ENCODE results near the gene CAGE1. TPM values are rescaled to one million over a fixed set of nuclear protein-coding genes. Genes with fewer than 3 reads are reported as not detected.

The CAGE1 gene
- total RNA-seq, 1 donor from 2014 or later = not detected

- no peak overlapping the region for H3K27ac Mint-ChIP-seq
- H3K36me3 Mint-ChIP-seq (ENCODE audit: insufficient read depth) = peaks cover 21% of the 10 kb centered on the region
- H3K27me3 Mint-ChIP-seq = no peaks in the 10 kb centered on the region
- H3K4me1 Mint-ChIP-seq (ENCODE audit: low read depth) = no peaks in the 10 kb centered on the region
- no peak overlapping the region for H3K4me3 Mint-ChIP-seq (ENCODE audit: low read depth)
- no peak for DNase-seq (ENCODE audit: low spot score, unreplicated experiment)
- H3K9me3 Mint-ChIP-seq (ENCODE audit: low read depth) = no peaks in the 10 kb centered on the region
- no peak for TF ChIP-seq CTCF (IDR thresholded peaks at IDR 0.05; ENCODE audit: unreplicated experiment)
Observed at GRCh38 chr6:7295916-7296315, 93.6 kb downstream of the CAGE1 start.

GRCh38 chr6:7292596-7293255, 96.8 kb downstream of the CAGE1 start:
- DNase-seq (ENCODE audit: low spot score, unreplicated experiment) = no peak
- H3K9me3 Mint-ChIP-seq (ENCODE audit: low read depth) = no peaks in the 10 kb centered on the region
- H3K27ac Mint-ChIP-seq = no peak overlapping the region
- no peak overlapping the region for H3K4me3 Mint-ChIP-seq (ENCODE audit: low read depth)
- no peaks in the 10 kb centered on the region for H3K27me3 Mint-ChIP-seq
- H3K36me3 Mint-ChIP-seq (ENCODE audit: insufficient read depth) = peaks cover 19% of the 10 kb centered on the region
- H3K4me1 Mint-ChIP-seq (ENCODE audit: low read depth) = no peaks in the 10 kb centered on the region
- TF ChIP-seq CTCF (IDR thresholded peaks at IDR 0.05; ENCODE audit: unreplicated experiment) = no peak

GRCh38 chr6:7290079-7290478, 99.5 kb downstream of the CAGE1 start:
- Mint-ChIP-seq H3K4me3 (ENCODE audit: low read depth) (no peak overlapping the region), H3K9me3 (ENCODE audit: low read depth) (no peaks in the 10 kb centered on the region), H3K27ac (no peak overlapping the region), H3K27me3 (no peaks in the 10 kb centered on the region), H3K36me3 (ENCODE audit: insufficient read depth) (peaks cover 16% of the 10 kb centered on the region), H3K4me1 (ENCODE audit: low read depth) (no peaks in the 10 kb centered on the region)
- DNase-seq (ENCODE audit: low spot score, unreplicated experiment) = no peak
- no peak for TF ChIP-seq CTCF (IDR thresholded peaks at IDR 0.05; ENCODE audit: unreplicated experiment)

GRCh38 chr6:7285416-7285815, 104.1 kb downstream of the CAGE1 start:
- no peak for TF ChIP-seq CTCF (IDR thresholded peaks at IDR 0.05; ENCODE audit: unreplicated experiment)
- Mint-ChIP-seq H3K36me3 (ENCODE audit: insufficient read depth) (peaks cover 12% of the 10 kb centered on the region), H3K27me3 (no peaks in the 10 kb centered on the region), H3K27ac (no peak overlapping the region), H3K4me1 (ENCODE audit: low read depth) (no peaks in the 10 kb centered on the region), H3K9me3 (ENCODE audit: low read depth) (no peaks in the 10 kb centered on the region), H3K4me3 (ENCODE audit: low read depth) (no peak overlapping the region)
- DNase-seq (ENCODE audit: low spot score, unreplicated experiment) = no peak

- no peaks in the 10 kb centered on the region for H3K4me1 Mint-ChIP-seq (ENCODE audit: low read depth)
- TF ChIP-seq CTCF (IDR thresholded peaks at IDR 0.05; ENCODE audit: unreplicated experiment) = no peak
- H3K27ac Mint-ChIP-seq = no peak overlapping the region
- no peaks in the 10 kb centered on the region for H3K27me3 Mint-ChIP-seq
- no peak for DNase-seq (ENCODE audit: low spot score, unreplicated experiment)
- no peaks in the 10 kb centered on the region for H3K9me3 Mint-ChIP-seq (ENCODE audit: low read depth)
- H3K36me3 Mint-ChIP-seq (ENCODE audit: insufficient read depth) = peaks cover 7% of the 10 kb centered on the region
- no peak overlapping the region for H3K4me3 Mint-ChIP-seq (ENCODE audit: low read depth)
Observed at GRCh38 chr6:7283676-7284075, 105.9 kb downstream of the CAGE1 start.
